Measurements from ENCODE around the gene RPL10. TPM values are rescaled to one million over a fixed set of nuclear protein-coding genes. Genes with fewer than 3 reads are reported as not detected.

RPL10 gene
- total and polyA plus RNA-seq, 9 of the 15 experiments (the other 6 are each of a cell fraction or from before 2014, with no cell fraction given) = 3,774 to 7,600 (median 5,014) TPM

GRCh38 chrX:154371017-154371788 lies 27.0 kb upstream of the RPL10 start (continued):
- TF ChIP-seq SMC3 (conservative IDR thresholded peaks at IDR 0.05; ENCODE audit: insufficient read depth, low read depth, low read length) (no peak), ZBTB49 (CRISPR knock-in tag; IDR thresholded peaks at IDR 0.05; ENCODE audit: borderline replicate concordance) (no peak), ZBTB33 (CRISPR knock-in tag; IDR thresholded peaks at IDR 0.05) (no peak), FOXA1 (IDR thresholded peaks at IDR 0.05; ENCODE audit: borderline replicate concordance) (no peak), ZNF175 (CRISPR knock-in tag; IDR thresholded peaks at IDR 0.05; ENCODE audit: low read depth) (0 out of 2 replicates have a peak, but pooled peaks have one; percentile 10), ZNF134 (CRISPR knock-in tag; conservative IDR thresholded peaks at IDR 0.05) (peak; percentile 88), CHD1 (IDR thresholded peaks at IDR 0.05; ENCODE audit: low read length) (peak; percentile 82), RBM39 (optimal IDR thresholded peaks at IDR 0.05; ENCODE audit: low read depth, low read length) (no peak), ZFX (CRISPR knock-in tag; IDR thresholded peaks at IDR 0.05) (no peak), ZNF232 (CRISPR knock-in tag; IDR thresholded peaks at IDR 0.05) (no peak), HDAC3 (IDR thresholded peaks at IDR 0.05; ENCODE audit: borderline replicate concordance, partially characterized antibody) (no peak), FOXA3 (CRISPR knock-in tag; conservative IDR thresholded peaks at IDR 0.05 in 1 of 2, IDR thresholded peaks at IDR 0.05 in 1 of 2) (no peak), HNRNPLL (IDR thresholded peaks at IDR 0.05; ENCODE audit: low read depth, low read length, poor library complexity, severe bottlenecking) (peak; percentile 31), EWSR1 (IDR thresholded peaks at IDR 0.05; ENCODE audit: borderline replicate concordance, low read depth, partially characterized antibody) (no peak), RNF2 (IDR thresholded peaks at IDR 0.05) (peak; percentile 64; the same call in 1 of the 2 replicates), PREB (CRISPR knock-in tag; IDR thresholded peaks at IDR 0.05) (no peak), SMARCA5 (IDR thresholded peaks at IDR 0.05) (no peak), TBL1XR1 (IDR thresholded peaks at IDR 0.05; ENCODE audit: low read length in 2 of 2) (no peak), SRSF3 (IDR thresholded peaks at IDR 0.05; ENCODE audit: insufficient read depth, low read length) (no peak), NCOA4 (IDR thresholded peaks at IDR 0.05; ENCODE audit: partially characterized antibody) (no peak), PML (IDR thresholded peaks at IDR 0.05; ENCODE audit: low read length) (peak; percentile 38; the same call in 1 of the 2 replicates)
- TF ChIP-seq, protein P1, sequence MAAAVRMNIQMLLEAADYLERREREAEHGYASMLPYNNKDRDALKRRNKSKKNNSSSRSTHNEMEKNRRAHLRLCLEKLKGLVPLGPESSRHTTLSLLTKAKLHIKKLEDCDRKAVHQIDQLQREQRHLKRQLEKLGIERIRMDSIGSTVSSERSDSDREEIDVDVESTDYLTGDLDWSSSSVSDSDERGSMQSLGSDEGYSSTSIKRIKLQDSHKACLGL (CRISPR knock-in tag; IDR thresholded peaks at IDR 0.05; ENCODE audit: borderline replicate concordance, poor library complexity, severe bottlenecking) = no peak

Data from K562 (cell line).